ENCODE measurements around the gene IGBP1.
A peak's percentile ranks its signal among the peaks of the same experiment; 100 is the strongest.
"Not testable (repeated sequence)": the region's sequence is repeated elsewhere in the genome, so short reads cannot be mapped to it uniquely, and the experiment has no call there.

The IGBP1 gene

DNA sequence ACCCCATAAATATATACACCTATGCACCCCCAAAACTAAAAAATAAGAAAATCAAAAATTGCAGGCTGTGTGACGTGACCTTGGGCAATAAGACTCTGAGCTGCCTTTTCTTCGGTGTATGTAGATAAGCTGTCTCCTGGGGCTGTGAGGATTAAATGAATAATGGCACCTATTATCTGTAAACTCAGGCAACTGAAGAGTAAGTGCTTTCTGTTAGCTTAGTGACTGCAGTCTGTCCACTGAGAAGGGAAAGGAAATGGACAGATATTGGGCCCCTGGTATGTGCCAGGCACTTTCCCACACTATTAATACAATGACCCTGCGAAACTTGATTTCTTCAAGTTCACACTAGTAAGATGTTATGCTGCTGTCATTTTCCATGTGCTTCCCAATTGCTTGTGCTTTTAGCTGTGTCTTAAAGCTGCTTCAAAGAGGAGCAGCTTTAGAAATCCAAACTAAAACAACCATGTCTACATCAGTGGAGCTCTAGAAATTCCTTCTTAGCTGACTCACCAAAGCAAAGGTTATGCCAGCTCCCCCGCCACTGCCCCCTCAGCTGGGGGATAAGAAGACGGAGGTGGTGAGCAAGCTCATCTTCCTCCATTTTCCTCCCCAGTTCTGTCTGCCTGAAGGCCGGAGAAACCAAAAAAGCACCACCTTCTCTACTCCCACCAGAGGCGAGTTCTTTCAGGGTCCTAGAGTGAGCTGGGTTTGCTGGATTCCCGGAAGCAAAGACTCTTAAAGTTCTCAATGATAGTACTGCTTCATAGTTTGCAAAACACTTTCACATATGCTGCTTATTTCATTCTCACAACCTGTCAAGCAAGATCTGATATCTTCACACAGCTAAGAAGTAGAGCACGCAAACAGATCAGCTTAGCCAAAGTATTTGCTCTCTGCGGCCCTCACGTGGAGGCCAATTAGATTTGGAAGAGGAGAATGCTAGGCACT, 35.3 kb downstream of the IGBP1 start:
- peak; percentile 87 for DNase-seq (ENCODE audit: low read depth)

DNA sequence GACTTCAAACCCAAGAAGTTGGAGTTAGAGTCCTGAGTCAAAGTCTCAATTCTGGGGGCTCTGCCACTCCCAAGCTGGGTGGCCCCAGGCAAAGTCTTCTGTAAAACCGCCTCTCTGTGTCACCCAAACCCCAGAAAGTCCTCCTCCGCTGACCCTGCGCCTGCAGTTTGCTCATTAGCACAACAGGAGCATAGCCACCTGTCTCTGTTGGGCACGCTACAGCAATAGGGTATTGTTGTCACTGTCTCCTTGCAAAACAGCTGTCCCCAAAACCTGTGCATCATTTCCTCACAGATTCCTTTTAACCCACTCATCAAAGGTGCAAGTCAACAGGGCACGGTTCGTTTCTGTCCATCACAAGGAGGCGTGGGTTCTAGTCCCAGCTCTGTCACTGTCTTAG, 36.0 kb downstream of the IGBP1 start:
- DNase-seq (ENCODE audit: low read depth): no peak

DNA sequence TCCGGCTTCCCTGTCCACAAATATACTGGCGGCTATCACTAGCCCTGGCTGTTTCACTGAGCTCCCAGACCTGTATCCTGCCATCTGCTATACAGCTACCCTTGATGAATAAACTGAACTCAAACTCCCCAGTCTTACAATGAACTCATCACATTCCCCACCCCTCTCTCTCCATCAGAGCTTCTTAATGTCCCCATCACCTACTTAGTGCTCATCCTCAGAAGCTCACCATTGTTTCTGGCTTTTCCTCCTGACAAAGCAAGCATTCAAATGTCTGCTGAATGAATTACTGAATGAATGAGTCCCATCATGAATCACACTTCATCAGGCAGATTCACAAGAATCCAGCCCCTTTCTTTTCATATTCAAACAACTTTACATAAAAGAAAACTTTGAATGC, 38.4 kb downstream of the IGBP1 start:
- DNase-seq (ENCODE audit: low read depth): no peak

DNA sequence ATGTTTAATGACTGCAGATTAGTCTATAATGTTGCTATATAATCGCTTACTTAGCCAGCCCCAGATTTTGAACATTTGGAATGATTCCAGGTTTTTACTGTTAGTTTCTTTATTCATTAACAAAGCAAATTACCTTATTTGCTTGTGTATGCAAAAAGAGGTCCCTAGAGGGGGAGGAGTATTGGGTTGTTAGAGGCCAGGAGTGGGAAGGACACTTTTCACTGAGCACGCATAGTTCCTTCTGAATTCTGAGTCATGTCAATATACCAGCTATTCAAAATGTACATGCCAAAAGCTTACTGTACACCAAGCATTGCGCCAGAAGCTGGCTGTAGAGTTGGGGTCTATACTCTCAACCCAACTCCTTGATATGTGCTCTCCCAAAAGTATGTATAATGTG, 39.0 kb downstream of the IGBP1 start:
- no peak for DNase-seq (ENCODE audit: low read depth)

DNA sequence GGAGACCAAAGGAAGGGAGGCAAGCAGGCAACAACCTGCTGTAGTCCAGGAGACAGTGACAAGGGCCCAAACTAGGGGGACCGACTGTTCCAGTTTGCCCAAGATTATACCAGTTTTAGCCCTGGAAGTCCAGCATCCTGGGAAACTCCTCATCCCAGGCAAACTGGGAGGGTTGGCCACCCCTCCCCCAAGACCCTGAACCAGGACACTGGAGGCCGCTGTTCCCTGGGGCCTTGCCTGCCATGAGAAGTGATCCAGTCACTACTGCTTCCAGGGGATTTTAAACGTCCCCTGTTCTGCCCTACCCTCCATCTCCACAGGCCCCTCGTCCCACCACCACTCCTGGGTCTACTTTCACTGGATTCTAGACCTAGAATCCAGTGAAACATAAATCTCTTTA, 39.7 kb downstream of the IGBP1 start:
- DNase-seq (ENCODE audit: low read depth): no peak

DNA sequence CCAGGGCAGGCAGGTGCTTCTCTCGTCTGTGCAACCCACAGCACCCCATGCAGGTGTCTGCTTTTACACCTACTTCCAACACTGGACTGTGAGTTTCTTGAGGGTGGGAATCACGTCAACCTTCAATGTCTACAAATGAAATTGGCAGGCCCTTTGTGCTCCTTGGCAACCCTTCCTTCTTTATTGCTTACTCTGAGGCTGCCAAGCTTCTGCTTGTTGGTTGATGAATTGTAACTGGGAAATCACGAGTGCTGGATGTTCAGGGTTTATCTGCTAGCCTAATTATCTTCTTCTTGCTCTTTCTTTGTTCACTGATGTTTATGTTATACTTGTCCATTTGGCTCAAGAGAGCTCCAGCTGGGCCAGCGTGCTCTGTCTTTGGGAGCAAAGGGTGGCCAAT, 41.5 kb downstream of the IGBP1 start:
- peak; percentile 25 for DNase-seq (ENCODE audit: low read depth)

DNA sequence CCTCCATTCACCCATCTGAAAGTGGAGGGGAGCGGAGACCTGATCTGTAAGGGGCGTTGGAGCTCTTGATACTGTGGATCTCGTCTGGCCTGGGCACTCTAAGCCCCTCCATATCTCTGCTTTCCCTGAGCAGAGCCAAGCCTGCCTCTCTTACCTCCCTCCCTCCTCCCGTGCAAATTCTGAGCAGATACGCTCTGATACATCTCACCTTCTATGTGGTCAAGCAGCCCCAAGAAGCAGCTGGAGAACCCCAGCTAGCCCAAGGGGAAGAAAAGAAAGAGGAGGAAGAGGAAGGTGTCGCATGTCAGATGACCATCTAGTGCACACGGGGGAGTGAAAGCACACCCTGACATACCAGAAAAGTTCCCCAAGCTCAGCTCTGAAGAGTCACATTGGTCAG, 42.1 kb downstream of the IGBP1 start:
- no peak for DNase-seq (ENCODE audit: low read depth)

DNA sequence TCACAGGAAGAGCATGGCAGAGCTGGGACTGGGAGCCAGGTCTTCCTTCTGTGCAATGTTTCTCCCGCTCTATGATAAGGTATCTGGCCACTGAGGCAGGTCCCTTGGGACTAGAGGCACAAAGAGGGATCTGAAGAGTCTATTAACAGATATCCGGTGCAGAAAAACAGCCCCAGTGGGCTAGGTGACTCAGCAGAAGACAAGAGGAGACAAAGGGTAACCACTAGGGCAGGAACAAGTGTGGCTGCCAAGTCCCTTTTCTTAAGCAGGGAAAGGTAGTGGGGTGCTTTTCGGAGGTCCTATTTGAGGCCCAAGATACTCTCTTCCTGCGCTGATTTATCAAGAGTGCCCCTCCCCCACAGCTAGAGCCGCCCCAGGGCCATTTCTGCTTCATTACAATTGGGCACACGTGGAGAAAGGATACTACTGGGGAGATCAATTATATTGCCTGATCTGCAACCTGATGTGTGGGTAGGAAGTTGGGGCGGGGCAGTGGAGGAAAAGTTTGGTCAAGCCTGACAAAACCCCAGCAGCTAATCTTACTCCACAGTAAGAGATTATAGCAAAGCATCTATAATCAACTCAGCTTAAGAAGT, 43.8 kb downstream of the IGBP1 start, which contains the start of gene DGAT2L6:
Gene DGAT2L6, plus strand, starts transcription at position 546 of the 596 bp plus-strand sequence. CDS start 100 bp downstream, outside the sequence.
- no peak for DNase-seq (ENCODE audit: low read depth)

DNA sequence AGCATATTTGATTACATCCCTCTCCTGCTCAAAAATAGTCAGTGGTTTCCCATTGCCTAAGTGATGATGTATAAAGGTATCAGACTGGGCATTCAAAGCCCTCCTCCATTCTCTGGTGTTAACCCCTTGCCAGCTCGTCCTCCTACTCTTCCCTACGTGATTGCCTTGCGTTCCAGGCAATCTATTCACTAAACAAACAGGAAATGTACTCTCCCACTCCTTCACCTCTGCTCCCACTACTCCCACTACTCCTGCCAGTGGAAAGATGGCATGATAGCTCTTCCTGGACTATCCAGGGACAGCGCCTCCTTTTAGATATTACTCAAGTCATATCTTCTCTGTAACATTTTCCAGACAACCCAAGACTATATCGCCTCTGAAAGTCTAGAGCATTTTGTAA, 49.8 kb downstream of the IGBP1 start:
- DNase-seq (ENCODE audit: low read depth): peak; percentile 84

DNA sequence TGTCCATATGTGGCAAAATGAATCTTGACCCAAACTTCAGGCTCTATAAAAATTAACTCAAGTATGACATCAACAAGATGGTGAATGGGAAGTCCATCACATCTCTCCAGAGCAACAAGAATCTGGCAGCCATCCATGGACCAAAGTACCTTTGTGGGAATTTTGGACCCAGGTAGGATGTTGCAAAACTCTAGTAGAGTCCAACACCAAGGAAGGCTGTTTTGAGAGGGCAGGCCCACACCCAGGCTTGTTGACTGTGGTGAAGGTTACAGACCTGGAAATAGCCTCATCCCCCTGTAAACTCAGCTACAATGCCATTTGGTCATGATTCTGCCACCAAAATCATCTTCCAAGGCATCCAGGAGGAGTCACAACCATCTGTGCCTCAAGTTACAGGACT, 57.0 kb downstream of the IGBP1 start:
- DNase-seq (ENCODE audit: low read depth): no peak

DNA sequence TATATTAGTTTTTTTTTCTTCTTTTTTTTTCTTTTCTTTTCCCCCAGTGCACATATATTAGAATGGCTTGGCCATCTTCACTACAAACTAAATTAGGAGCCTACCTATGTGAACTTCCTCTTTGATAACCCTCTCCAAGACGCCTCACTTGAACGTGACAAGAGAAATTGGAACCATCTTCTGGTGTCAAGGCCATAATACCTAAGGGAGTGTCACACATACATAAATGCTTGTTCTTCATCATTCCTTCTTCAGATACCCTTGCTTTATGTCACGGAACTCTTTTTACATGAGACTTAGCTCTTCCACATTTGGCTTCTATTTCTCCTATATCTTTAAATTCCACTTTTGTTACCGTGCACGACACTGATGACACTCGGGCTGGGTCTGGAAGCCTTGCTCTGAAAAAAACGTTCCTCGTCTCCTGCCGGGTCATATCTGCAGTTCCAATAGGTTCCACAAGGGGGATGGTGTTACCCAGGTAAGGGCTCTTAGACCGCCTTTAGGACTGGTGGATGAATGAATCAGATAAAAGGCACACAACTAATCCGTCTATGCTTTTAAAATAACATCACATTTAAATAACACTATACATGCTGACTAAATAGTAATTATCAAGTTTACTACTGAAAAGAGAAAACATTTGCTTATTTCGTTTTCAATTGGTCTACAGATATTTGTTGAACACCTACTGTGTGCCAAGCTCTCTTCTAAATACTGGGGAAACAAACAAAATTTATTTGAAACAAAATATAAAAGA, 63.9 kb downstream of the IGBP1 start:
- peak; percentile 54 for DNase-seq (ENCODE audit: low read depth)

DNA sequence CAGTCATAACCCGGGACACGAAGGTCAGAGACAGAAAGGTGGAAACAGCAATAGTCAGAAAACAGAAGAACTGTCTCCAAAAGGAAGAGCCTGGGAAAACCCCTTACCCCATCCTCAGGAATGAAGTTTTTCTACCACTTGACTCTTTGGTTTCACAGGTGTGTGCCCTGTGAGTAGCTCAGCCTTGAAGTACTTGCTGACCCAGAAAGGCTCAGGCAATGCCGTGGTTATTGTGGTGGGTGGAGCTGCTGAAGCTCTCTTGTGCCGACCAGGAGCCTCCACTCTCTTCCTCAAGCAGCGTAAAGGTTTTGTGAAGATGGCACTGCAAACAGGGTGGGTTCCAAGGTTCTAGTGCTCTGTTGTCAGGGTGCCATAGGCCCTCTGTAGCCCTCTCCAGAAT, 68.5 kb downstream of the IGBP1 start:
- no peak for DNase-seq (ENCODE audit: low read depth)

DNA sequence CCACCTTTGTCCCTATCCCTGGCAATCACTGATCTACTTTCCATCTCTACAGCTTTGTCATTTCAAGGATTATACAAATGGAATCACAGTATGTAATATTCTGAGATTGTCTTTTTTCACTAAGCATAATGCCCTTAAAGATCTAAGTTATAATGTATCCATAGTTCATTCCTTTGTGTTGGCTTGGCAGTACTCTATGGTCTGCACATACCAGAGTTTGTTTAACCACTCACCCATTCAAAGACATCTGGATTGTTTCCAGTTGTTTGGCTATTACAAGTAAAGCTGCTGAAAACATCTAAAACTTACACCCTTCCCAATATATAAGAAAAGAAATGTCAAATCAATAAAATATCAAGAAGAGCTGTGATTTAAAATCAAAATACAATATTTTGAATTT, 75.2 kb downstream of the IGBP1 start:
- DNase-seq (ENCODE audit: low read depth): peak; percentile 1

DNA sequence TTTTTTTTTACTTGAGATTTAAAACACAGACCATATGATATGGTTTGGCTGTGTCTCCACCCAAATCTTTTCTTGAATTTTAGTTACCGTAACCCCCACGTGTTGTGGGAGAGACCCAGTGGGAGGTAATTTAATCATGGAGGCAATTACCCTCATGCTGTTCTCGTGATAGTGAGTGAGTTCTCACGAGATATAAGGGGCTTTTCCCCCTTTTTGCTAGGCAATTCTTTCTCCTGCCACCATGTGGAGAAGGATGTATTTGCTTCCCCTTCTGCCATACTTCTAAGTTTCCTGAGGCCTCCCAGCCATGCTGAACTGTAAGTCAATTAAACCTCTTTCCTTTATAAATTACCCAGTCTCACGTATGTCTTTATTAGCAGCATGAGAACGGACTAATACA, 76.3 kb downstream of the IGBP1 start:
- DNase-seq (ENCODE audit: low read depth): not testable (repeated sequence)

Measured in amniotic epithelial cell (primary cell).